Epithelial cell of esophagus (primary cell): ENCODE measurements around the gene EIF6.
A peak's percentile ranks its signal among the peaks of the same experiment; 100 is the strongest.

Source experiments
- DNase-seq: peaks from one replicate; pipeline ENCODE4 v3.0.0; 2010; ENCODE audit warnings: low read depth
- H3K4me3 ChIP-seq: 2 replicates; pipeline ENCODE4 v1.5.1; 2011; ENCODE audit warnings: mild to moderate bottlenecking, low read length, control low read depth
- CTCF ChIP-seq: IDR thresholded peaks from 2 replicates; pipeline ENCODE4 v1.5.1; 2011; ENCODE audit warnings: low read depth, mild to moderate bottlenecking, low read length, control low read depth, inconsistent platforms; ENCODE audit not compliant: insufficient read depth; ENCODE audit errors: missing control alignments

The EIF6 gene

DNA sequence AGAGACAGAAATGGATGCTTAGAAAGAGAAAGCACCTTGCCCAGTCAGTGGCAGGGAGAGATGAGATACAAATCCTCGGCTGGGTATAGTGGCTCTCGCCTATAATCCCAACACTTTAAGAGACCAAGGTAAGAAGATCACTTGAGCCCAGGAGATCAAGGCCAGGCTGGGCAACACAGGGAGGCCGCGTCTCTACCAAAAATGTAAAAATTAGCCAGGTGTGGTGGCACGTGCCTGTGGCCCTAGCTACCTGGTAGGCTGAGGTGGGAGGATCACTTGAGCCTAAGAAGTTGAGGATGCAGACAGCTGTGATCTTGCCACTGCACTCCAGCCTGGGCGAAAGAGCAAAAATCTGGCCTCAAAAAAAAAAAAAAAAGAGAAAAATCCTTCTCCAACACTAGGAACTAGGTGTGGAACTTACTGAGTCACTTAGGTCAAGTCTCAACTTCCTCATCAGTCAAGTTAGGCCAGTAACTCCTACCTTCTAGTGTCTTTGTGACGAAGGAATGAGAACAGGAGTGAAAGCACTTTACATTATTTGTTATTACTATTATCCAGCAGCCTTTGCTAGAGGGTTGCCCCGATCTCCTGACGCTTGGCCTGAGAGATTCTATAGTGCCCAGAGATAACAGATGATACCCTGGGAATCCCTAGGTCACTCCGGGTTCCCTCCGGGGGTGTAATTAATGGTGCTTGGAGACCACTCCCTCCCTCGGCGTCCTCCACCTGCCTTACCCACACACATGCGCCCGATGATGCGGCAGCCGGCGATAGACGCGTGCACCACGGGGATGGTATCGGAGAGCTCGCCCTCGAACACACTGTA lies 918 bp downstream of the EIF6 start:
- peak overlapping the region; percentile 82 for H3K4me3 ChIP-seq
- DNase-seq, result peak; percentile 80
- no peak for TF ChIP-seq CTCF

DNA sequence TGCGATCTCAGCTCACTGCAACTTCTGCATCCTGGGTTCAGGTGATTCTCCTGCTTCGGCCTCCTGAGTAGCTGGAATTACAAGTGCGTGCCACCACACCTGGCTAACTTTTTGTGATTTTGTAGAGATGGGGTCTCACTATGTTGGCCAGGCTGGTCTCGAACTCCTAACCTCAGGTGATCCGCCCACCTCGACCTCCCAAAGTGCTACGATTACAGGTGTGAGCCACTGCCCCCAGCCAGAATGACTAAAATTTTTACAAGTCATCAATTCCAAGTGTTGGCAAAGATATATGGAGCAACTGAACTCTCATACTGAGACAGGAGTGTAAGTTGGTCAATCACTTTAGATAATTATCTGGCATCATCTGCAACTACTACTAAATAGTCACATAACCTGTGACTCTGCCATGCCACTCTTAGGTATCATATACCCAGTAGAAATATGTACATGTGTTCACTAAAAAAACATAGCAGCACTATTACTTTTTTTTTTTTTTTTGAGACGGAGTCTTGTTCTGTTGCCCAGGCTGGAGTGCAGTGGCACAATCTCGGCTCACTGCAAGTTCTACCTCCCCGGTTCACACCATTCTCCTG lies 3.0 kb downstream of the EIF6 start:
- H3K4me3 ChIP-seq, result no peak overlapping the region
- no peak for TF ChIP-seq CTCF
- no peak for DNase-seq

DNA sequence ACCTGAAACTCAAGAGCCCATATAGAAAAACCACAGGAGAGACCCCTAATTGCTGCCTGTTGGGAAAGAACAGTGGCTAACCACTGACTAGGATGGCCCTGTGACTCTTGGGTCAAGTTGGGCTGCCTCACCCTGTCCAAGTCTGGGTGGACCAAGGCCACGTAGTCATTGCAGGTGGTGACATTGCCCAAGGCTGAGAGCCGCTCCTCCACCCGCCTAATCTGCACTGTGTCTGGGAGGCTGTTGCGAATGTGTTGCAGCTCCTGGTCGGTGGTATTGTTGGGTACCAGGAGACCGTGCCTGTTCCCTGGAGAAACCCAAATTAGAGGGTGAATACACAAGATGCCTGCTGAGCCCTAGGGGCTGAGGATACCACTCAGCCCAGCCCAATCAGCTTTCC lies 4.0 kb downstream of the EIF6 start:
- DNase-seq, result no peak
- no peak for TF ChIP-seq CTCF
- H3K4me3 ChIP-seq, result no peak overlapping the region

DNA sequence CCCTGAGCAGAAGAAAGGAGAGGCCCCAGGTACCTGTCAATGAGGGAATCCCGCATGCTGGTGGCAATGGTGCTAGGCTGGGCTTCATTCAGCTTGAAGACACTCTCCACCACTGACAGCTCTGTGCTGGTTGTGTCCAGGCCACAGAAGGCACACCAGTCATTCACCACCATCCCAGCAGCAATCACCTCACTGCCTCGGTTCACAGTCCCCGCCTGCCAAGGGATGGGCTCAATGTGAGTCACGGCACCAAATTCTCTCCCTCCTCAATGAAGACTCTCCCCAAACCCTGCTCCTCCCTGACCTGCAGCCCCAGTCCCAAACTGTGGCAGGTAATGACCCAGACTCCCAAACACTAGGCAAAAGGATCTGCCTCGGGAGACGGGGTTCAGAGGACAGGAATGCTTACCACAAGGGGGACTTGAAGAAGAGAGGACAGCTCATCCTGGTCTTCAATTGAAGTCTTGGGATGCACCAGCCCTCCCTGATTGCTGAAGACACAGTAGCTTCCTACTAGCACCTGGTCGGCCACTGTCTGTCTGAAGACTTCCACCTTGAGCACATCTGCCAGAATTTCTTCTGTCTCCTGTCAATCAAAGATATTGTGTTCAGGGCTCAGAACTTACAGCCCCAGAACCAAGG lies 4.9 kb downstream of the EIF6 start:
- TF ChIP-seq CTCF, result no peak
- H3K4me3 ChIP-seq, result no peak overlapping the region
- peak; percentile 48 for DNase-seq

DNA sequence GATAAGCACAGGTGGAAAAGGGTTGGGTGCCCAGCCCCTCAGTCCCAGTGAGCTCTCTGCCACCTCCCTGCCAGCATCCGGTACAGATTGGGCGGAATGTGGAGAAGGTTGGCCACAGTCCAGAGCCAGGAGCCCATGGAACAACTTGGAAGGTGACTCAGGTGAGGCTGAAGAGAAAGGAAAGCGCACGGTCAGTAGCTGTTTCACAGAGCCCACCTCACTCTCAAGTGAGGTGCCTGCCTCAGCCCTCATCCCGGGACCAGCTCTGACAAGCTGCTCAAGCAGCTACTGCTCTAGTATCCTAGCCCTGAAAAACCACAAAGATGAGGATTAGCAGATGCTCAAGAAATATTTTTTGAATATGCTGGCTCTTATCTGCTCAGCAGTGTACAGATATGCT lies 5.5 kb downstream of the EIF6 start:
- peak; percentile 46 for DNase-seq
- no peak overlapping the region for H3K4me3 ChIP-seq
- TF ChIP-seq CTCF, result no peak

DNA sequence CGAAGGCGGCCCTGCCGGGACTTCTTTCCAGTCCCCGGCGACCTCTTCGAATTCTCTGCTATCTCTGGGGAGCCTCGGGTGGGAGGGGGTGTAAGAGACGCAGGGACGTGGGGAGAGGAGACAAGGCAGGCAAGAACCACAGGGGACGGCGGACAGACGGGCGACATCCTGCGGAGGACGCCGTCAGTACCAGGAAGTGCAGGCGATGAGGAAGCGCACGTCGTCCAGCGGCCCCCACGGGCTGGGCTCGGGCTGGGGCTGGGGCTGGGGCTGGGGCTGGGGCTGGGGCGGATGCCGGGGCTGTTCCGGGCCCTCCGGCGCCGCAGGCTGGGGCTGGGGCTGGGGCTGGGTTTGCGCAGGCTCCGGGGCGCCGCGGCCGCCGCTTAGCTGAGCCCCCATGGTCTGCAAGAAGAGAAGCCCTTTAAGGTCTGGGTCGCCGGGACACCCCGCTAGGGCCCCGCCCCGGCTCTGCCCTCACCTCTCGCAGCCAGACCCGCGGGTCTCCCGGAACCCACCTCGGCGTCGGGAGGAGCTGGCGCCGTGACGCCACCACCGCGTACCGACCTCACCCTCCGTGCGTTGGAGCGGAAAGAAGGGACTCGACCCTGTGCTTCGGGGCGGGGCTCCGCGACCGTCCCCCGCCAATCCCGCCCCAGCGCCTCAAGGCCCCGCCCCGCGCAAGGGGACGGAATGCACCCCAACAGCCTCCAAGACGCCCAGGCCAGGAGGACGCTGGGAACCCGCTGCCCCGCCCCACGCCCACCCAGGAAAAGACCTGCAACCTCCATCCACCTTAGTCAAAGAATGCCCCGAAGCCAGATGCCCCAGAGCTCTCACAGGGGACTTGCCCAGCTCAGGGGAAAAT lies 6.8 kb downstream of the EIF6 start, which contains the start of gene MMP24OS:
Gene MMP24OS (minus strand): TSS at position 592 of the 865 bp plus-strand sequence. CDS start 193 bp downstream, at position 399.
- peak; percentile 85 for DNase-seq
- peak within 1 kb of the TSS; percentile 76 for H3K4me3 ChIP-seq
- TF ChIP-seq CTCF, result peak; percentile 22
